B cell (primary cell): ENCODE measurements around the gene ARPC4. TPM values are rescaled to one million over a fixed set of nuclear protein-coding genes. Genes with fewer than 3 reads are reported as not detected.
A peak's percentile ranks its signal among the peaks of the same experiment; 100 is the strongest.

Experiments
- ATAC-seq: fragments of 200-7000 bp; cut with Tn5 transposase; one replicate; pipeline ENCODE4 v1.10.0; 2021; ENCODE audit warnings: low read depth, mild to moderate bottlenecking, moderate number of reproducible peaks, moderate library complexity
- CTCF ChIA-PET: fragments of 350-600 bp; sonication (Branson Sonifier 250); formaldehyde crosslinking; loops from one replicate; lab custom pipeline; 2021; ENCODE audit warnings: antibody characterized with exemption, inconsistent platforms; lab: Charles Lee
- POLR2A ChIA-PET: fragments of 350-600 bp; sonication (Branson Sonifier 250); formaldehyde crosslinking; loops from one replicate; lab custom pipeline; 2021; ENCODE audit warnings: antibody characterized with exemption; lab: Charles Lee
- DNase-seq: peaks from one replicate; pipeline ENCODE4 v3.0.0; 2013
- H2AFZ ChIP-seq: 2 replicates; pipeline ENCODE4 v1.6.1; 2012; ENCODE audit warnings: mild to moderate bottlenecking, low read depth, low read length; ENCODE audit not compliant: insufficient read depth, poor library complexity, severe bottlenecking
- H3K27ac ChIP-seq, 2 donors: 1 replicate in 1 of 2; 2 replicates in 1 of 2; pipeline ENCODE4 v1.5.1; 2012 to 2013; ENCODE audit warnings: low read length in 2 of 2, mild to moderate bottlenecking in 2 of 2, moderate library complexity in 1 of 2
- H3K27me3 ChIP-seq, 4 experiments: fragments of 200-600 bp in 1 of 4; sonication (generic) in 1 of 4; replicated peaks in 1 of 4; 1 replicate in 2 of 4; 2 replicates in 2 of 4; pipeline versions ENCODE4 v1.6.1 to v1.7.0; 2013 to 2016; ENCODE audit warnings: low read length in 3 of 4, mild to moderate bottlenecking in 2 of 4, mixed read lengths in 1 of 4, moderate library complexity in 1 of 4; ENCODE audit not compliant: insufficient read depth in 4 of 4, control insufficient read depth in 3 of 4; ENCODE audit errors: control extremely low read depth in 1 of 4
- H3K36me3 ChIP-seq, 2 experiments: replicated peaks in 1 of 2; 1 replicate in 1 of 2; 2 replicates in 1 of 2; pipeline versions ENCODE4 v1.6.1 to v1.7.1; 2013; ENCODE audit warnings: low read length in 1 of 2; ENCODE audit not compliant: insufficient read depth in 2 of 2, control insufficient read depth in 1 of 2; ENCODE audit errors: control extremely low read depth in 1 of 2, extremely low read depth in 1 of 2
- H3K4me1 ChIP-seq, 2 donors: fragments of 200-600 bp in 1 of 2; sonication (generic) in 1 of 2; 1 replicate in 1 of 2; 2 replicates in 1 of 2; pipeline versions ENCODE4 v1.5.1 to v1.6.1; 2013 to 2017; ENCODE audit warnings: low read length in 2 of 2; ENCODE audit not compliant: control insufficient read depth in 2 of 2, insufficient read depth in 2 of 2
- H3K4me2 ChIP-seq: replicated peaks from 2 replicates; pipeline ENCODE3; 2012; ENCODE audit warnings: mild to moderate bottlenecking, low read depth, low read length; ENCODE audit not compliant: poor library complexity, severe bottlenecking
- H3K4me3 ChIP-seq, 5 experiments: fragments of 200-600 bp in 1 of 5; sonication (generic) in 1 of 5; 1 replicate in 3 of 5; 2 replicates in 2 of 5; pipeline versions ENCODE4 v1.5.1 to v1.7.0; 2011 to 2016; ENCODE audit warnings: low read length in 4 of 5, mild to moderate bottlenecking in 4 of 5, low read depth in 2 of 5, control low read depth in 1 of 5, moderate library complexity in 1 of 5; ENCODE audit not compliant: insufficient read depth in 1 of 5; ENCODE audit errors: control extremely low read depth in 1 of 5, extremely low read depth in 1 of 5
- H3K79me2 ChIP-seq: fragments of 200-600 bp; sonication (generic); one replicate; pipeline ENCODE4 v1.6.0; 2016; ENCODE audit warnings: low read length; ENCODE audit not compliant: control insufficient read depth, insufficient read depth
- H3K9ac ChIP-seq: fragments of 200-600 bp; sonication (generic); 2 replicates; pipeline ENCODE4 v1.6.1; 2017; ENCODE audit warnings: mild to moderate bottlenecking, low read length, moderate library complexity
- H3K9me3 ChIP-seq, 3 donors: one replicate each; pipeline versions ENCODE4 v1.6.1 to v1.7.1; 2013; ENCODE audit warnings: low read length in 2 of 3; ENCODE audit not compliant: control insufficient read depth in 2 of 3, insufficient read depth in 1 of 3; ENCODE audit errors: control extremely low read depth in 1 of 3
- H4K20me1 ChIP-seq: 2 replicates; pipeline ENCODE4 v1.6.0; 2012; ENCODE audit warnings: mild to moderate bottlenecking, low read length; ENCODE audit not compliant: insufficient read depth, control insufficient read depth, poor library complexity, severe bottlenecking
- H3K27ac Mint-ChIP-seq: one replicate; pipeline ENCODE4 v1.8.0; 2021; ENCODE audit warnings: mixed read lengths
- H3K27me3 Mint-ChIP-seq: one replicate; pipeline ENCODE4 v1.8.0; 2021; ENCODE audit warnings: mixed read lengths
- H3K4me1 Mint-ChIP-seq: one replicate; pipeline ENCODE4 v1.8.0; 2021; ENCODE audit warnings: mixed read lengths
- H3K4me3 Mint-ChIP-seq: one replicate; pipeline ENCODE4 v1.8.0; 2021; ENCODE audit warnings: mixed read lengths
- H3K9me3 Mint-ChIP-seq: one replicate; pipeline ENCODE4 v1.8.0; 2022; ENCODE audit warnings: mixed read lengths; ENCODE audit not compliant: insufficient read depth
- EZH2 ChIP-seq: IDR thresholded peaks from 2 replicates; pipeline ENCODE4 v1.6.1; 2012; ENCODE audit warnings: borderline replicate concordance, low read depth, mild to moderate bottlenecking, moderate library complexity, low read length; ENCODE audit not compliant: insufficient read depth, poor library complexity, severe bottlenecking
- WGBS: methylation state at CpG from one replicate; pipeline ENCODE4 v1.1.5; 2013; ENCODE audit warnings: missing lambda C conversion rate; ENCODE audit not compliant: insufficient coverage; 5-methylcytosine and 5-hydroxymethylcytosine counted together
- intact Hi-C: fragments of 100-400 bp; cut with micrococcal nuclease; formaldehyde crosslinking; loops from one replicate; pipeline ENCODE4 v1.10.0; 2022
- polyA plus RNA-seq: library from polyadenylated mRNA; depleted of rRNA; stranded (reverse); fragments of >200 nt; gene quantifications from 2 replicates; pipeline ENCODE4 v1.2.3, GENCODE V29; 2012
- total RNA-seq, 2 donors: library from RNA; stranded (reverse); fragments of 120-200 nt in 1 of 2; gene quantifications; 1 replicate in 1 of 2; 2 replicates in 1 of 2; pipeline versions ENCODE4 v1.2.3 to v1.2.4, GENCODE V29; 2013 to 2022
- TF ChIP-seq, protein P1 (sequence below): fragments of 200-600 bp; IDR thresholded peaks from one replicate; pipeline ENCODE4 v1.8.0; 2022; ENCODE audit warnings: antibody characterized with exemption, mild to moderate bottlenecking

ARPC4 gene
- total and polyA plus RNA-seq, 2 donors (not counting 1 experiment from before 2014, with no cell fraction given): 110 to 174 TPM

DNA sequence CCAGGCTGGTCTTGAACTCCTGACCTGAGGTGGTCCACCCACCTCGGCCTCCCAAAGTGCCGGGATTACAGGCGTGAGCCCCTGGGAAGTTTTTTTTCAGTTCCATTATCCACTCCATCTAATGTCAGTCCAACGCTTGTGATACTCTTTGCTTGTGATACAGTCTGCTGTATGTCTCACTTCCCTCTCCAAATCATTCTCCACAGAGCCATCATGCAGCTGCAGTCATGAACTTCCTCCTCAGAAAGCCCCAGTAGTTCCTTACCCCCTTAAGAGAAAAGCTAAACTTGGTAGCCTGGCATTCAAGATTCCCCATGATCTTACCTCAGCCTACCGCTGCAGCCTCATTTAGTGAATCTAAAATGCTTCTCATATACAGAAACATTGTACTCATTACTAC lies 2.3 kb downstream of the ARPC4 start:
- WGBS: 20% methylated on average over 5 of the region's 5 CpGs
- Histone ChIP-seq H3K27me3 (no peaks in the 10 kb centered on the region), H3K9me3 (no peaks in the 10 kb centered on the region), H3K36me3 (peaks cover 17 to 44% of the 10 kb centered on the region in 2 experiments), H4K20me1 (peaks cover 61% of the 10 kb centered on the region), H3K27ac (peak overlapping the region; percentile 93 to 99), H3K4me2 (peak overlapping the region; percentile 98), H3K4me3 (peak overlapping the region in 1 of 5 experiments; percentile 27), H3K79me2 (peaks cover 88% of the 10 kb centered on the region), H2AFZ (no peak overlapping the region), H3K4me1 (peaks cover 52 to 64% of the 10 kb centered on the region in 2 donors), H3K9ac (peak overlapping the region; percentile 10)
- Mint-ChIP-seq H3K27me3 (no peaks in the 10 kb centered on the region), H3K4me3 (peak overlapping the region; percentile 73), H3K27ac (peak overlapping the region; percentile 84), H3K4me1 (peaks cover 59% of the 10 kb centered on the region), H3K9me3 (no peaks in the 10 kb centered on the region)
- peak; percentile 86 for DNase-seq
- ATAC-seq: peak; percentile 29
- intact Hi-C loops: loop anchor here (1.0 kb wide), 2 partner anchors 14 to 191 kb away; partner anchors contain the start of gene EMC3
- POLR2A ChIA-PET: interaction anchor here (0.7 to 1.4 kb wide), 9 partner anchors 12 to 422 kb away, joined by 3 to 10 read pairs (median 4); partner anchors contain the start of genes BRPF1, MTMR14, OGG1 and RPUSD3
- no peak for TF ChIP-seq EZH2
- TF ChIP-seq, protein P1, sequence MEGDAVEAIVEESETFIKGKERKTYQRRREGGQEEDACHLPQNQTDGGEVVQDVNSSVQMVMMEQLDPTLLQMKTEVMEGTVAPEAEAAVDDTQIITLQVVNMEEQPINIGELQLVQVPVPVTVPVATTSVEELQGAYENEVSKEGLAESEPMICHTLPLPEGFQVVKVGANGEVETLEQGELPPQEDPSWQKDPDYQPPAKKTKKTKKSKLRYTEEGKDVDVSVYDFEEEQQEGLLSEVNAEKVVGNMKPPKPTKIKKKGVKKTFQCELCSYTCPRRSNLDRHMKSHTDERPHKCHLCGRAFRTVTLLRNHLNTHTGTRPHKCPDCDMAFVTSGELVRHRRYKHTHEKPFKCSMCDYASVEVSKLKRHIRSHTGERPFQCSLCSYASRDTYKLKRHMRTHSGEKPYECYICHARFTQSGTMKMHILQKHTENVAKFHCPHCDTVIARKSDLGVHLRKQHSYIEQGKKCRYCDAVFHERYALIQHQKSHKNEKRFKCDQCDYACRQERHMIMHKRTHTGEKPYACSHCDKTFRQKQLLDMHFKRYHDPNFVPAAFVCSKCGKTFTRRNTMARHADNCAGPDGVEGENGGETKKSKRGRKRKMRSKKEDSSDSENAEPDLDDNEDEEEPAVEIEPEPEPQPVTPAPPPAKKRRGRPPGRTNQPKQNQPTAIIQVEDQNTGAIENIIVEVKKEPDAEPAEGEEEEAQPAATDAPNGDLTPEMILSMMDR: no peak
- CTCF ChIA-PET: interaction anchor here (0.6 to 2.0 kb wide), 8 partner anchors 10 to 315 kb away, joined by 3 to 5 read pairs (median 5); partner anchors contain the start of gene FANCD2

DNA sequence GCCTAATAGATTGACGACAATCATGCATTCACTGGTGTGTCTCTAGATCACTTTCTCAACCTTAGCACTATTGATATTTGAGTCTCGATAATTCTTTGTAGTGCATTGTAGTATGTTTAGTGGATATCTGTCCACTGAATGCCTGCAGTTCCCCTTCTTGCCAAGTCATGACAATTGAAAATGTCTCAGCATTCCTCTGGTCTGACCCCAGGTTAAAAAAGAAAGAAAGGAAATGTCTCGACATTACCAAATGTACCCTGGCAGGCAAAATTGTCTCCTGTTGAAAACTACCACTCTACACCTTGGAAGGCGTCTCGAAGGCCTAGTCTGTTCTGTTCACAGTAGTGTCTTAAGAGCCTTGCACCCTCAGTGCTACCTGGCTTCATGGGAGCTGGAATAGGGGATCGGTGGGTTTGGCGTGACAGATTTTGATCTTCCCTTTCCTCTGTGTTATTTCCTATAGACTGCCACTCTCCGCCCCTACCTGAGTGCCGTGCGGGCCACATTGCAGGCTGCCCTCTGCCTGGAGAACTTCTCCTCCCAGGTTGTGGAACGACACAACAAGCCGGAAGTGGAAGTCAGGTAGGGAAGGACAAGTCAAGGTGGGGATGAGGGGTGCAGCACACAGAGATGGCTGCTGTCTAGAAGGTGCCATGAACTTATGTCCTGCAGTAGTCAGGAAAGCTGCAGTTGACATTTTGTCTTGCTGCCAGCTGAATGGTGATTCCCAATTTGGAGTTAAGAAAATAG lies 4.5 kb downstream of the ARPC4 start:
- ATAC-seq (no peak), DNase-seq (no peak)
- POLR2A ChIA-PET: interaction anchor here (0.7 kb wide), 1 partner anchor 8 kb away, joined by 5 read pairs; no protein-coding TSS in a partner anchor
- Histone ChIP-seq H3K36me3 (peaks cover 17 to 56% of the 10 kb centered on the region in 2 experiments), H2AFZ (no peak overlapping the region), H3K27ac (peak overlapping the region in 1 of 2 donors; percentile 99), H3K9ac (no peak overlapping the region), H3K4me2 (no peak overlapping the region), H3K4me1 (peaks cover 41 to 46% of the 10 kb centered on the region in 2 donors), H3K9me3 (no peaks in the 10 kb centered on the region), H4K20me1 (peaks cover 77% of the 10 kb centered on the region), H3K79me2 (peaks cover 87% of the 10 kb centered on the region), H3K27me3 (no peaks in the 10 kb centered on the region), H3K4me3 (no peak overlapping the region)
- Mint-ChIP-seq H3K4me3 (peak overlapping the region; percentile 18), H3K4me1 (peaks cover 42% of the 10 kb centered on the region), H3K27me3 (no peaks in the 10 kb centered on the region), H3K9me3 (no peaks in the 10 kb centered on the region), H3K27ac (peak overlapping the region; percentile 65)
- CTCF ChIA-PET: interaction anchor here (0.5 to 2.4 kb wide), 2 partner anchors 11 to 15 kb away, joined by 3 to 6 read pairs; no protein-coding TSS in a partner anchor
- WGBS: 95% methylated on average over 2 of the region's 12 CpGs
- TF ChIP-seq, protein P1: no peak
- no peak for TF ChIP-seq EZH2
- intact Hi-C loops: no loop called here
